ENCODE results near the gene KSR1. TPM values are rescaled to one million over a fixed set of nuclear protein-coding genes. Genes with fewer than 3 reads are reported as not detected.

The KSR1 gene
- total RNA-seq, 2 experiments from 2014 or later = 19.4 to 25.3 TPM

GRCh38 chr17:27438348-27438998 lies 17.8 kb upstream of the KSR1 start:
- H3K9me3 ChIP-seq (ENCODE audit: control insufficient read depth in 1 of 2, insufficient read depth in 1 of 2, low read length in 2 of 2) = no peaks in the 10 kb centered on the region
- TF ChIP-seq CTCF (IDR thresholded peaks at IDR 0.05) = no peak
- H3K9me3 Mint-ChIP-seq = no peaks in the 10 kb centered on the region
- H3K4me1 ChIP-seq (ENCODE audit: insufficient read depth, low read length) = no peaks in the 10 kb centered on the region
- H3K27me3 Mint-ChIP-seq = no peaks in the 10 kb centered on the region
- no peak for ATAC-seq (ENCODE audit: poor library complexity)
- H3K4me3 ChIP-seq (ENCODE audit: low read length) = no peak overlapping the region
- H3K36me3 ChIP-seq (ENCODE audit: insufficient read depth, low read length) = no peaks in the 10 kb centered on the region
- ChIA-PET CTCF (no interaction called here), POLR2A (no interaction called here)
- intact Hi-C loops (cut with DNase I, micrococcal nuclease) = loop anchor here in 1 of 2 experiments (10.0 kb wide), 1 partner anchor 96 kb away; no protein-coding TSS in a partner anchor
- H3K4me3 Mint-ChIP-seq = no peak overlapping the region
- H3K27ac Mint-ChIP-seq = no peak overlapping the region
- no peaks in the 10 kb centered on the region for H3K4me1 Mint-ChIP-seq (ENCODE audit: low read depth)
- no peaks in the 10 kb centered on the region for H3K36me3 Mint-ChIP-seq (ENCODE audit: low read depth)
- H3K27ac ChIP-seq (ENCODE audit: low read depth in 1 of 2, low read length in 2 of 2) = no peak overlapping the region
- no peaks in the 10 kb centered on the region for H3K27me3 ChIP-seq (ENCODE audit: control insufficient read depth in 1 of 2, insufficient read depth in 2 of 2, low read length in 2 of 2)
- DNase-seq = no peak

GRCh38 chr17:27439342-27439741 lies 16.9 kb upstream of the KSR1 start:
- H3K9me3 ChIP-seq (ENCODE audit: control insufficient read depth in 1 of 2, insufficient read depth in 1 of 2, low read length in 2 of 2) = no peaks in the 10 kb centered on the region
- intact Hi-C loops (cut with DNase I, micrococcal nuclease) = loop anchor here in 1 of 2 experiments (10.0 kb wide), 1 partner anchor 95 kb away; no protein-coding TSS in a partner anchor
- POLR2A ChIA-PET = no interaction called here
- TF ChIP-seq CTCF (IDR thresholded peaks at IDR 0.05) = no peak
- ATAC-seq (ENCODE audit: poor library complexity) = no peak
- no peak overlapping the region for H3K4me3 ChIP-seq (ENCODE audit: low read length)
- no peak overlapping the region for H3K27ac Mint-ChIP-seq
- no peaks in the 10 kb centered on the region for H3K9me3 Mint-ChIP-seq
- H3K27me3 Mint-ChIP-seq = no peaks in the 10 kb centered on the region
- no peak overlapping the region for H3K27ac ChIP-seq (ENCODE audit: low read depth in 1 of 2, low read length in 2 of 2)
- no peak overlapping the region for H3K4me3 Mint-ChIP-seq
- CTCF ChIA-PET = no interaction called here
- no peaks in the 10 kb centered on the region for H3K27me3 ChIP-seq (ENCODE audit: control insufficient read depth in 1 of 2, insufficient read depth in 2 of 2, low read length in 2 of 2)
- no peaks in the 10 kb centered on the region for H3K4me1 ChIP-seq (ENCODE audit: insufficient read depth, low read length)
- H3K36me3 Mint-ChIP-seq (ENCODE audit: low read depth) = no peaks in the 10 kb centered on the region
- no peak for DNase-seq
- no peaks in the 10 kb centered on the region for H3K36me3 ChIP-seq (ENCODE audit: insufficient read depth, low read length)
- H3K4me1 Mint-ChIP-seq (ENCODE audit: low read depth) = no peaks in the 10 kb centered on the region

- no peaks in the 10 kb centered on the region for H3K36me3 Mint-ChIP-seq (ENCODE audit: low read depth)
- Histone ChIP-seq H3K9me3 (ENCODE audit: control insufficient read depth in 1 of 2, insufficient read depth in 1 of 2, low read length in 2 of 2) (no peaks in the 10 kb centered on the region), H3K4me1 (ENCODE audit: insufficient read depth, low read length) (no peaks in the 10 kb centered on the region), H3K27me3 (ENCODE audit: control insufficient read depth in 1 of 2, insufficient read depth in 2 of 2, low read length in 2 of 2) (no peaks in the 10 kb centered on the region), H3K27ac (ENCODE audit: low read depth in 1 of 2, low read length in 2 of 2) (no peak overlapping the region), H3K36me3 (ENCODE audit: insufficient read depth, low read length) (no peaks in the 10 kb centered on the region), H3K4me3 (ENCODE audit: low read length) (no peak overlapping the region)
- ChIA-PET CTCF (no interaction called here), POLR2A (no interaction called here)
- ATAC-seq (ENCODE audit: poor library complexity) = no peak
- TF ChIP-seq CTCF (IDR thresholded peaks at IDR 0.05) = no peak
- no peaks in the 10 kb centered on the region for H3K4me1 Mint-ChIP-seq (ENCODE audit: low read depth)
- no peak overlapping the region for H3K4me3 Mint-ChIP-seq
- no peak overlapping the region for H3K27ac Mint-ChIP-seq
- no peak for DNase-seq
- no peaks in the 10 kb centered on the region for H3K9me3 Mint-ChIP-seq
- intact Hi-C loops (cut with DNase I, micrococcal nuclease) = no loop called here
- no peaks in the 10 kb centered on the region for H3K27me3 Mint-ChIP-seq
Measured at GRCh38 chr17:27442702-27443101, 13.5 kb upstream of the KSR1 start.
